Thyroid gland (tissue), 4 donors: ENCODE measurements around the gene ZNF837.

Experiments used
- POLR2A ChIP-seq, 2 donors: fragments of 450-650 bp; IDR thresholded peaks; one replicate each; pipeline ENCODE4 v1.6.1; 2017; ENCODE audit warnings: antibody characterized with exemption in 2 of 2, mild to moderate bottlenecking in 2 of 2, moderate library complexity in 1 of 2
- TF ChIP-seq, protein P1 (sequence below), 6 experiments: fragments of 200-600 bp in 3 of 6; fragments of 450-650 bp in 3 of 6; sonication (generic) in 3 of 6; IDR thresholded peaks; one replicate each; pipeline ENCODE4 v1.5.1; 2016 to 2019; ENCODE audit warnings: antibody characterized with exemption in 6 of 6, mild to moderate bottlenecking in 2 of 6, inconsistent platforms in 1 of 6, moderate library complexity in 1 of 6

DNA sequence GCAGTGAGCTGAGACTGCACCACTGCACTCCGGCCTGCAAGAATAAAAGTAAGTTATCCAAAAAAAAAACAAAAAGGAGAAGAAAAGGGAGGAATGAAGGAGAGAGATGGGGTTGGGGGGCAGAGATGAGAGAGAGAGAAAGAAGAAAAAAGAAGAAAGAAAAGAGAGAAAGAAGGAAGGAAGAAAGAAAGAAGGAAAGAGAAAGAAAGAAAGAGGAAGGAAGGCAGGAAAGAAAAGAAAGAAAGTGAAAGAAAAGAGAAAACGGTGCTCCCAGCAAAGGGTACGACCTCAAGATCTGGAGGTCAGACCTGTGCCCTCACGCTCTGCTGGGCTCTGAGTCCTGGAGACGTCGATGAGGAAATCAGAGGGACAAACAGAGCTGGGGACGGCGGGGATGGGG lies 31.2 kb downstream of the ZNF837 start:
- no peak for TF ChIP-seq POLR2A (IDR thresholded peaks at IDR 0.05)
- TF ChIP-seq, protein P1, sequence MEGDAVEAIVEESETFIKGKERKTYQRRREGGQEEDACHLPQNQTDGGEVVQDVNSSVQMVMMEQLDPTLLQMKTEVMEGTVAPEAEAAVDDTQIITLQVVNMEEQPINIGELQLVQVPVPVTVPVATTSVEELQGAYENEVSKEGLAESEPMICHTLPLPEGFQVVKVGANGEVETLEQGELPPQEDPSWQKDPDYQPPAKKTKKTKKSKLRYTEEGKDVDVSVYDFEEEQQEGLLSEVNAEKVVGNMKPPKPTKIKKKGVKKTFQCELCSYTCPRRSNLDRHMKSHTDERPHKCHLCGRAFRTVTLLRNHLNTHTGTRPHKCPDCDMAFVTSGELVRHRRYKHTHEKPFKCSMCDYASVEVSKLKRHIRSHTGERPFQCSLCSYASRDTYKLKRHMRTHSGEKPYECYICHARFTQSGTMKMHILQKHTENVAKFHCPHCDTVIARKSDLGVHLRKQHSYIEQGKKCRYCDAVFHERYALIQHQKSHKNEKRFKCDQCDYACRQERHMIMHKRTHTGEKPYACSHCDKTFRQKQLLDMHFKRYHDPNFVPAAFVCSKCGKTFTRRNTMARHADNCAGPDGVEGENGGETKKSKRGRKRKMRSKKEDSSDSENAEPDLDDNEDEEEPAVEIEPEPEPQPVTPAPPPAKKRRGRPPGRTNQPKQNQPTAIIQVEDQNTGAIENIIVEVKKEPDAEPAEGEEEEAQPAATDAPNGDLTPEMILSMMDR (IDR thresholded peaks at IDR 0.05), result no peak
